ENCODE results near the gene ANKRD50.

Gene ANKRD50

GRCh38 chr4:124641715-124642381 is 70.7 kb downstream of the ANKRD50 start:
- no peaks in the 10 kb centered on the region for H4K20me1 ChIP-seq (ENCODE audit: insufficient read depth, low read length, poor library complexity, severe bottlenecking)
- no peaks in the 10 kb centered on the region for H3K27me3 ChIP-seq (ENCODE audit: insufficient read depth, low read length, poor library complexity, severe bottlenecking)
- H2AFZ ChIP-seq (ENCODE audit: low read length): no peak overlapping the region
- H3K4me3 ChIP-seq (ENCODE audit: low read length, poor library complexity, severe bottlenecking): no peak overlapping the region
- H3K4me1 ChIP-seq (ENCODE audit: insufficient read depth, low read length, poor library complexity, severe bottlenecking): no peaks in the 10 kb centered on the region
- H3K79me2 ChIP-seq (ENCODE audit: insufficient read depth, low read length): no peaks in the 10 kb centered on the region
- H3K9ac ChIP-seq (ENCODE audit: low read depth, low read length, poor library complexity, severe bottlenecking): no peak overlapping the region
- H3K36me3 ChIP-seq (ENCODE audit: insufficient read depth, low read length): no peaks in the 10 kb centered on the region
- H3K4me2 ChIP-seq (ENCODE audit: low read depth, low read length, poor library complexity, severe bottlenecking): no peak overlapping the region
- H3K9me3 ChIP-seq (ENCODE audit: insufficient read depth, low read depth, low read length): no peaks in the 10 kb centered on the region
- H3K9me2 ChIP-seq (replicated peaks; ENCODE audit: low read depth, low read length): no peaks in the 10 kb centered on the region
- TF ChIP-seq EZH2phosphoT487 (IDR thresholded peaks at IDR 0.05; ENCODE audit: borderline replicate concordance) (no peak), CTCF (conservative IDR thresholded peaks at IDR 0.05; ENCODE audit: low read length) (no peak)
- H3F3A ChIP-seq (ENCODE audit: low read depth): no peaks in the 10 kb centered on the region

GRCh38 chr4:124640022-124640730 is 72.4 kb downstream of the ANKRD50 start:
- no peaks in the 10 kb centered on the region for H3F3A ChIP-seq (ENCODE audit: low read depth)
- H3K9me2 ChIP-seq (replicated peaks; ENCODE audit: low read depth, low read length): no peaks in the 10 kb centered on the region
- H3K4me2 ChIP-seq (ENCODE audit: low read depth, low read length, poor library complexity, severe bottlenecking): no peak overlapping the region
- H2AFZ ChIP-seq (ENCODE audit: low read length): no peak overlapping the region
- no peak for TF ChIP-seq EZH2phosphoT487 (IDR thresholded peaks at IDR 0.05; ENCODE audit: borderline replicate concordance)
- no peak for TF ChIP-seq CTCF (conservative IDR thresholded peaks at IDR 0.05; ENCODE audit: low read length)
- no peaks in the 10 kb centered on the region for H3K79me2 ChIP-seq (ENCODE audit: insufficient read depth, low read length)
- no peaks in the 10 kb centered on the region for H3K4me1 ChIP-seq (ENCODE audit: insufficient read depth, low read length, poor library complexity, severe bottlenecking)
- H3K9me3 ChIP-seq (ENCODE audit: insufficient read depth, low read depth, low read length): no peaks in the 10 kb centered on the region
- no peaks in the 10 kb centered on the region for H3K36me3 ChIP-seq (ENCODE audit: insufficient read depth, low read length)
- H4K20me1 ChIP-seq (ENCODE audit: insufficient read depth, low read length, poor library complexity, severe bottlenecking): no peaks in the 10 kb centered on the region
- no peak overlapping the region for H3K4me3 ChIP-seq (ENCODE audit: low read length, poor library complexity, severe bottlenecking)
- no peak overlapping the region for H3K9ac ChIP-seq (ENCODE audit: low read depth, low read length, poor library complexity, severe bottlenecking)
- H3K27me3 ChIP-seq (ENCODE audit: insufficient read depth, low read length, poor library complexity, severe bottlenecking): no peaks in the 10 kb centered on the region

DNA sequence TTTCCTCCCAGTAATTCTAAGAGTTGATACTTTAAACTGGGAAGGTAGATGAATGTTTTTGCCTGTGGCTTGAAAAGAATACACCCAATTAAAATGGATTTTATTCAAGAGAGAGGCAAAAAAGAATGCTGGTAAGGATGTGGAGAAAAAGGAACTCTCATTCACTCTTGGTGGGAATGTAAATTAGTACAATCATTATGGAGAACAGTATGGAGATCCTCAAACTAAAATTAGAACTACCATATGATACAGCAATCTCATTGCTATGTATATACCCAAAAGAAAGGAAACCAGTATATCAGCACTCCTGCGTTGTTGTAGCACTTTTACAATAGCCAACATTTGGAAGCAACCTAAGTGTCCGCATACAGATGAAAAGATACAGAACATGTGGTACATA is 75.2 kb downstream of the ANKRD50 start:
- Histone ChIP-seq H3K9ac (ENCODE audit: low read depth, low read length, poor library complexity, severe bottlenecking) (no peak overlapping the region), H3K9me3 (ENCODE audit: insufficient read depth, low read depth, low read length) (no peaks in the 10 kb centered on the region), H3K9me2 (replicated peaks; ENCODE audit: low read depth, low read length) (no peaks in the 10 kb centered on the region), H3F3A (ENCODE audit: low read depth) (no peaks in the 10 kb centered on the region), H3K79me2 (ENCODE audit: insufficient read depth, low read length) (no peaks in the 10 kb centered on the region), H3K27me3 (ENCODE audit: insufficient read depth, low read length, poor library complexity, severe bottlenecking) (no peaks in the 10 kb centered on the region), H3K4me3 (ENCODE audit: low read length, poor library complexity, severe bottlenecking) (no peak overlapping the region), H3K4me2 (ENCODE audit: low read depth, low read length, poor library complexity, severe bottlenecking) (no peak overlapping the region), H3K4me1 (ENCODE audit: insufficient read depth, low read length, poor library complexity, severe bottlenecking) (no peaks in the 10 kb centered on the region), H4K20me1 (ENCODE audit: insufficient read depth, low read length, poor library complexity, severe bottlenecking) (no peaks in the 10 kb centered on the region), H2AFZ (ENCODE audit: low read length) (no peak overlapping the region), H3K36me3 (ENCODE audit: insufficient read depth, low read length) (no peaks in the 10 kb centered on the region)
- TF ChIP-seq CTCF (conservative IDR thresholded peaks at IDR 0.05; ENCODE audit: low read length) (no peak), EZH2phosphoT487 (IDR thresholded peaks at IDR 0.05; ENCODE audit: borderline replicate concordance) (no peak)
